Stimulated activated CD8-positive, alpha-beta memory T cell treated with anti-CD3 and anti-CD28 coated beads, Interleukin-4, amount 100 ng/mL, for 48 hours (primary cell): Measurements from ENCODE around the gene CRHR2.
"Not testable (repeated sequence)": the region's sequence is repeated elsewhere in the genome, so short reads cannot be mapped to it uniquely, and the experiment has no call there.

Experiments
- DNase-seq: peaks from one replicate; pipeline ENCODE4 v3.0.0-alpha.2; 2020

The CRHR2 gene

DNA sequence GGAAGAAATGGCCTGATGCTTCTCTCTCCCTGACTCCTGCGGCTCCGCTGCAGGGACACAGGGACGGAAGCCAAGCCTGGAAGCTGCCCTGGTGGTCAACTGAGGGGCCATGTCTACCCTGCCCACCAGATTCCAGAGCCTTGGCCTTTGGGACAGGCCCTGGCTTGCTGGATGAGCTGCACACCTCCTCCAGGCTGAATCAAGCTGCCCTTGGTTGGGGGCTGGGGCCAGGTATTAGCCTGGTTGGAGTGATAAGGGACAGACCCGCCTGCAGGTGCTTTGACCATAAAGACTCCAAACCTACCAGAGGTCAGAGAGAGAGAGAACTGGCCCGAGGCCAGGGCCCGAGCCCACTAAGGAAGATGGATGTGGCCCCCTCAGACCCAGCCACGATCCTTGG is 30.1 kb downstream of the CRHR2 start:
- DNase-seq, result no peak

DNA sequence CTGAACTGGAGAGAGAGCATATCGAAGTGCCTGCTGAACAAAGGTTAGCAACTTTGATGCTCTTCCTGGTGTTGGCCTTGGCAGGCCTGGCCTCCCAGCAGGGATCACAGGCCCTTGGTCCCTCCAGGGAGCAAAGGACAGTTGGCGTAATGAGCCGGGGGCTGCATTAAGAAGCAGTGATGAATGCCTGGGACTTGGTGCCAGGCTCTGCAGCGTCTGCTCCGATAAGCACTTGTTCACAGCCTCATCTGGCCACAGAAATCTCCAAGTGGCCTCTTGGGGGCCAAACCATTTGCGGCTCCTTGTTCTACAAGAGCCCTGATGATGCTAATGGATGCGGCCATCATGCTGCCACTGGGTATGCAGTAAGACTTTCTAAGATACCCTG is 31.8 kb downstream of the CRHR2 start:
- DNase-seq, result no peak

DNA sequence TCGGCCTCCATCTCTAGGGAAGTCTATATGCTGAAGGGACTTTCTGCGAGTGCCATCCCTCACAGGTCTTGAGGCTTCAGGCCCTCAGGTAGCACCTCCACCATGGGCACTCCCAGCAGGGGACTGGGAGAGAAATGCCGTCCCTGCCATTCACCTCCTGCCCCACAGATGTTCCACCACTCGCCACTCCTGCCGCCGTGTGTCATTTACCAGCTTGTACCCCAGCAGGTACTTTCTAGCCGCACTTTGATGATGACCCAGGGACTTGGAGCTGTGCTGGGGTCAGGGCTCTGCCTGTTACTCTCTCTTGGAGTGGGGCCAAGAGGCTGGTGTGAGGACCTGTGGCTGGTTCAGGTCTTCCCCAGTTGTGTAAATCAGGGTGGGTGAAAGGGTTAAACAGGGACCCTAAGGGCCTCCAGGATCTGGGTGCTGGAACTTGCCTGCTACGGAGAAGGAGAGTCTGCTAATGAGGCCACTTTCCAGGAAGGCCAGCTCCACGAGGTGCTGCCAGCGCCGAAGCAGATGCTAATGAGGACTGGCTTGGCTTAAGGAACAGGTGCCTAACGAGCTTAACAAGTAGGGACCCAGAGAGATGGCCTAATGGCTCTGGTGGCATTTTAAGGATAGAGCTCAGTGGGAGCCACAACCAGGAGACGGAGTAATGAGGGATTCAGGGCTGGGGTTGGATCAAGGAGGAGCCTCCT is 32.4 kb downstream of the CRHR2 start:
- DNase-seq, result no peak

DNA sequence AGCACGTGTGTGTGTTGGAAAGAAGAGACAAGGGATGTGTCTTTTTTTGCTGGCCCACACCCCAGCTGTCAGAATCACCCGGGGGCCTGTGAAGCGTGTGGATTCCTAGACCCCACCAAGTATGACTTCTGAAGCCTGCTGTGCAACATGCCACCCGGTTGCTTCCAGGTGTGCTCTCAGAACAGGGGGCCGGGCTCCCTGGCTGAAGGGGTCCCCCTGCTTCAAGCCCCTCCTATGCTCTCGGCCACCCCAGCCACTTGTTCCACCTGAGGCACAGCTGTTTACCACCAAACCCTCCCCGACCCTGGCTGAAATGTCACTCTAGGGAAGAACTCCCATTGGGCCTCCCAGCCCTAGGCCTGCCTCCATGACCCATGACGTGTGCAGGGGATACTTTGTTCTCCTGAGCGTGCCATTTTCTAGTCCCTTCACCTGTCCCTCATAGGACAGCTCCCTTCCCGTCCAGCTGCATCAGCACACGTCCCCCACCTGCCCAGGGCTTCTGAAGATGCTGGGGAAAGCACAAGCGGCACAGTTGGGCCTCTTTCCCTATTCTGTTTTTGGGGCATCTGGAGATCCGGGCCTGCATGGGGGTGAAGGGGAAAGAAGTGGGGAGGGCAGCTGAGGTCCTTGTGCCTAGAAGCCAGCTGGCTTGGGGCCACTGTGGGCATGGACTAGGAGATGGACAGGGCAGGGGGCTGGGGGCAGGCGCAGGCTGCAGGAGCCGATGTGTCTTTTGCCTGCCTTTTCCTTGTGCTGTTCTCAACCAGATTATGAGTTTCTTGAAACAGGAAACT is 33.3 kb downstream of the CRHR2 start:
- no peak for DNase-seq

DNA sequence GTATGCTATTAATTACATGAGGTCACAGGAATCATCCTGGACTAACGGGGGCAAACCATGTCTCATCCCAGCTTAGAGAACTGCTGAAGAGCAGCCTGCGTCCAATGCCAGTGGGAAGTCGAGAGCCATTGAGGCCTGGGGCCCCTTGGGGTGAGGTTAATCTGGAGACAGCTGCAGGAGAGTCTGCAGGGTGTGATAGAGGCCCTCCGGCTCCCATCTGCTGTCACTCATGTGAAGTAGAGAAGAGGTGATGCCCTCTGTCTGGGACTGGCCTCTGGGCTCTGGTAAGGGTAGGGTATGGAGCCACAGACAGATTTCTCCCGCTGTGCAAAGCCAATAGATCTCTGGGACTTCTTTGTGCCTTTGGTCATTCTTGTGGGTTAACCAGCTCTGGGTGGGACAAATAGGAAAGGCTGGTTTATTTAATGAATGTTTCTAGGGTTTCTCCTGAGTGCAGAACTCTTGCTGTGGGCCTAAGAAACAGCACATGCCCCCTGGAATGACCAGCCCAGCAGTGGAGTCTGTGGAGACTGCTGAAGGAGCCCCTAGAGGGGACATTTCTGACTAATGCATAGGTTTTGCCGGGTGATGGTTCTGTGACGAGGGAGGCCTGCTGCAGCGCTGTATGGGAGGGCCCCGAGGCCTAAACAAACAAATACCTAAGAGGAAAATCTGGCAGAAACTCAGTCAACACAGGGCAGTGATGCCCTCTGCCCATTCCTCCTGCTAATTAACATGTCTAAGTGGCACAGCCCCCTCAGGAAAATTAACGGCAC is 34.5 kb downstream of the CRHR2 start:
- DNase-seq, result no peak

DNA sequence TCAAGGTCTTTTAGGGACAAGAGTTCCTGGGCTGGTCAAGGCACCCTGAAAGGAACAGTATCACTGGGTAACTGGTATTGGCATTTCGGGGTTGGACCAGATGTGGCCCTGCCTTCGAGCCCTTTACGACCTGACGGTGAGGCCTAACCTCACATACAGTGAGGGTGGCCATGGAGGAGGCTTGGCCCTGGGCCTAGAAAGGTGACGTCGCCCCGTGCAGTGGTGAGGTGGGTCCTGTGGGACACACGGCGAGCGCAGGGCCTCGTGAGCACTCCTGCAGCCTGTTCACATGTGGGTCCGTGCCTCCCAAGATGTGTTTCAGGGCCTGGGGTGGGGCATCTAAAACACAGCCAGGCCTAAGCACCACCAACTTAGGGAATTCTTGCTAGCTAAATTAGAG is 36.1 kb downstream of the CRHR2 start:
- no peak for DNase-seq

DNA sequence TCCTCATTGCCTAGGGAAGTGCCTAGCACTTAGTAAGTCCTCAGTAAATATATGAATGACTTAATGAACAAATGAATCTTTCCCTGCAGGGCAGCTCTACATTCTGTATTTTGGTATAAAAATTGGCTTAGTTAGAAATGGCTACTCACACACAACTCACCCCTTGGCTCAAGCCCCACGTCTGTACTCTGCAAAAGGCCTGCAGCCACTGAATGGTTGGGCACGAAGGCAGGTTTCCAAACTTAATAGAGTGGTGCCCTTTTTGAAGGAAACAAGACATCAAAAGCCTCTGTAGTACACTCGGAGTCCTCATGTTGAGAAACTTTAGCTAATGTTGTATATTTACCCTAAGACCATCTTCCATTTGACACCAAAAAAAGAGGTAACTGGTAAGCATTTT is 36.6 kb downstream of the CRHR2 start:
- DNase-seq, result no peak

DNA sequence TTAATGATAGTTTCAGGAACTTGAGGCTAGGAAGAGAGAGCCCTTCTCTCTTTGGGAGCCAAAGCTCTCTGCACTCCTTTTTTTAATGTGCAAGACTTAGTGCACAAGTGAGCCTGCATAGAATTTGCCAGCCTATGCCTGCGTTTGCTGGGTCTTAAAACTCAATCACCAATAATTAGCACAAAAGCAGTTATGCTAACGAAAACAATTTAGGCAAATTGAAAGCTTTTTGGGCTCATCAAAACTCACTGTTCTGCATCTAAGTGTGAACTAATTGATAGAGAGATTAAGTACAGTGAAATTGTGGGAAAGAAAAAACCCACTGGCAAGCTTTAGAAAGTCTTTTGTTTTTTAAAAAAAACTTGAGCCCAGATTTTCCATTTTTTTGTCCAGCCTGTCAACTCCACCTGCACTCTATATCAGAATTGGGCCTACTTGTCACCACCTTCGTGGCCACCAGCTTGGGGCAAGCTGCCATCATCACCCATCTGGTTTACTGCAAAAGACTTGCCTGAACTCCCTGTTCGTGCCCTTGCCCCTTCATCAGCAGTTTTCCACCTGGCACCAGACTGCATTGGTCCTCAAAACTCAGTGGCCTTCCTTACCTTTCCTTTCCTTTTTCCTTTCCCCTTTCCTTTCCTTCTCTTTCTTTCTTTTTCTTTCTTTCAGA is 37.8 kb downstream of the CRHR2 start:
- DNase-seq, result no peak

DNA sequence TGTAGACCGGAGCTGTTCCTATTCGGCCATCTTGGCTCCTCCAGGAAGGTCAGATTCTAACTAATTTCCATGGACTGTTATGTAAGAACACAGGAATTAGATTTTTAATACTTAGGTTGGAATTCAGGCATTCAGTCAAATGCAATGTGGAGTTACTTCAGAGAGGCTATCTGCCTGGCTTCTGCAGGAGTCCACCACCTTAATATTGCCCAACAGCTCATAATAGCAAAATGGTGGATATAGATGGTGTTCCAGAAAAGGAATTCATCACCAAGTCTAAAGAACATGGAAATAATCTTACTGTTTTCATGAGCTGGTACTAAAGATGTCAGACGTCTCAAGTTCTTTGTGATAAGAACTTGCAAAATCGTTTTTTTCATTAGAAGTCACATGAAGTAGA is 39.5 kb downstream of the CRHR2 start:
- no peak for DNase-seq

DNA sequence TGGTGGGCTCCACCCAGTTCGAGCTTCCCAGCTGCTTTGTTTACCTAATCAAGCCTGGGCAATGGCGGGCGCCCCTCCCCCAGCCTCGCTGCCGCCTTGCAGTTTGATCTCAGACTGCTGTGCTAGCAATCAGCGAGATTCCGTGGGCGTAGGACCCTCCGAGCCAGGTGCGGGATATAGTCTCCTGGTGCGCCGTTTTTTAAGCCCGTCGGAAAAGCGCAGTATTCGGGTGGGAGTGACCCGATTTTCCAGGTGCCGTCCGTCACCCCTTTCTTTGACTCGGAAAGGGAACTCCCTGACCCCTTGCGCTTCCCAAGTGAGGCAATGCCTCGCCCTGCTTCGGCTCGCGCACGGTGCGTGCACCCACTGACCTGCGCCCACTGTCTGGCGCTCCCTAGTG is 39.9 kb downstream of the CRHR2 start:
- not testable (repeated sequence) for DNase-seq

DNA sequence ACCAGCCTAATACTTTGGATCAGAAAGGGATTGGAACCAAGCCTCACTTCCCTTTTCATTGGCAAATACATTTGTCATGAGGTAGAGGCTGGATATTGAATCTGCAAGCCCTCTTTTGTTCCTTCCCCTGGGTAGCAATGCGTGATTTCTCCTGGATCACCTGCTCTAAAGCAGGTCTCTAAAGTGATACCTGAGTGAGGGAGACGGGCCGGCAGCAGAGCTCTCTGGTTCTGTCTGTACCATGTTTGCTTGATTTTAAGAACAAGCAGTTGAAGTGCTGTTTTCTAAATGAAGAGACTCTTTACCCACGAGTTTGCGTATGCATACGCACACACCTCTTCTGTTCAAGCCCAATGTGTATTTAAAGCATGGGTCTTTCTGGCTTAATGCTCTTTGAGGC is 46.5 kb downstream of the CRHR2 start:
- DNase-seq, result no peak

DNA sequence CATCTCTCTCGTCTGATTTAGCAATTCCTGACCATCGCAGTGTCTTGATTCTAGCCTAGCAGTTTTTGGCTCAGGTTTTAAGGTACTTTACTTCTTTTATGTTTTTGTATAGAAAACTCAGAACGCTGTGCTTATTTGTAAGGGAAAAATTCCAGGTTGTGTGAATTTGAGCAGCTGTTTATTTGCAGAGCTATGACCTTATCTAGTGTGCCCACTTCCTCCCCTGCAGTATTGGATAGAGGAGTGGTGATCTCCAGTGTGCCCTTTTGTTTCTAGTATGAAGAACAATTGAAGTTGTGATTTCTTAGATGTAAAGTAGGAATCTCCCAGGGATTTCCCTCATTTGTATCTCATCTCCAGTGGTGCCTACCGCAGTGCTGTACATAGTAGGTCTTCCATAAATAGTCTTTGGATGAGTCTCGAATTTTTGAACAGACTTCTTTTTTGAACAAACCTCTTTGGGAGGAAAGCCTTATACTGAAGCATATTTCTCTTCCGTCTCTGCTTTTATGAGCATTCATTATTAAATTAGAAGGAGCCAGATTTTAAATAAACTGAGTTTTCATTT is 47.5 kb downstream of the CRHR2 start:
- no peak for DNase-seq

DNA sequence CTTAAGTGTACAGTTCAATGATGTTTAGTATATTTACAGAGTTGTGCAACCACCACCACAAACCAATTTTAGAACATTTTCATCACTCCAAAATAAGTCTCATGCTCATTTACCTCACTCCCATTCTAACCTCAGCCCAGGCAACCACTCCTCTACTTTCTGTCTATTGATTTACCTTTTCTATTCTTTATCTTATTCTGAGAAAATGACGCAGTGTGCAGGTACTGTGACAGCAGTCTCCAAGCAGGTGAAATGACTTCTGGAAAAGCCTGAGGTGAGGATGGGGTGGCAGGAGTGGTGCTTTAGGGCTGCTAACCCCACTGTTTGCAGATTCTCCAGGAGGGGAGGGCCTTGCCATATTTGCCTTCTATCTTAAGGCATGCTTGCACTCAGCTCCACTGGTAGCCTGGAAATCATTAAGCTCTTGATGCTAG is 48.0 kb downstream of the CRHR2 start:
- DNase-seq, result no peak

DNA sequence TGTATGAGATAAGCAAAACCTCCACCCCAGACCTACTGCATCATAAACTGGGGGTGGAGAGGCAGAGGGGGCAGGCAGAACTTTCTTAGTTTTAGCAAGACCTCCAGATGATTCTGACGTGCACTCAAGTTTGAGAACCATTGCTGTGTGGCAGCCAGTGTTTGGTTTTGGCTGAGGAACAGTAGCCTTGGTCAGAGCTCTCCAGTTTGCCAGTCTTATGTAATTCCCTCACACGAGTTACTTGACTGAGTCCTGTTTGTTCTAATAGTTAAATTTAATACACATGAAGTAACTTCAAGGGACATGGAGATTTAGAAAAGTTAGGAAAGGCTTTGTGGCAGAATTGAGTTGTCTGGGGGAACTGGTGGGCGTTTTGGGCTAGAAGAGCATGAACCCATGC is 49.0 kb downstream of the CRHR2 start:
- DNase-seq, result no peak

DNA sequence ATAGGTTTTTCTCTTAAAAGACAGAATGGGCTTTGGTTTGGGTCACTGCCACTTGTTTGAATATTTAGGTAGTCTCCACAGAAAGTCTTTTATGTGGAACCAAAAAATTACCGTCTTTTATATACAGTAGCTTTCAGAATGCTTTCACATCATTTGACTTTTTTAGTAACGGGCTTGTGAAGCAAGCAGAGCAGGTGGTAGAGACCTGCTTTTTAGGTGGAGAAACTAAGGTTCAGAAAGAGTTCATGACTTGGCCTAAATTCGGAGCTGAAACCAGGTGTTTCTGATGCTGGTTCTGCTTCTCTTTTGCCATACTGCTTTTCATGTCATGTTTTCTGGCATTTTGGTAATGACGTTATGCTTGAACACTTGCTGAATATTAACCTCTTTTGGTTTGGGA is 51.3 kb downstream of the CRHR2 start:
- no peak for DNase-seq

DNA sequence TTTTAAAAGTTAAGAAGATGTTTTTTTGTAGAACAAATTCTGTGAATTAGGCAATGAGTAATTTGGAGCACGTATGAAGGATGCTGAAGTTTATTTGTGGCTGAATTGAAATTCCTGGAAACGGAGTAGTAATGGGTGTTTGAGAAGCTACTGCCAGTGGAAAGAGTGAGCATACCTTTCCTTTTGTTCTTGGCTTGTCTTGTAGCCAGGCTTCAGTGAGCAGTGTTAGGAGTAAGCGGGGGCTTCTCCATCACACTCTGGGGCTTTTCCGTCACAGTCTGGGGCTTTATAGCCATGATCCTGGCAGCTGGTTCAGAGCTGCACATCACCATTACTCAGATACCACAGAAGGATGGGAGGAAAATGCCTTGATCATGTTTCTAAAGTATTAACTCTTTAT is 55.2 kb downstream of the CRHR2 start:
- DNase-seq, result no peak

DNA sequence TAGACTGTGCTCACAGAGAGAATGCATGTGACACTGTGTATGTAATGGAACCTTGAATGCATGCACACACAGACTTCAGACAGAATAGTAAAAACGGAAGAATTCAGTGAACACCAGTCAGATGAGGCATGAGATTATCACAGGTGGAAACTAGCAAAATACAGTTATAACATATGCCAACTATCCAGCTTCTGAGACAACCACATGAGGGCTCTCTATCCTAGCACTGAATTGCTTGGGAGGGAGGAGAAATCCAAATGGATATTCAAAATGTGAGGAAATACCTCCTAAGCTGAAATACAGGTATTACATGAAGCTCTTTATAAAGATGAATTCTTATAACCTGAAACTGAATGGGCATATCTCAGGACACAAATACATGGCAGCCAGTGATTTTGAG is 57.0 kb downstream of the CRHR2 start:
- DNase-seq, result no peak

DNA sequence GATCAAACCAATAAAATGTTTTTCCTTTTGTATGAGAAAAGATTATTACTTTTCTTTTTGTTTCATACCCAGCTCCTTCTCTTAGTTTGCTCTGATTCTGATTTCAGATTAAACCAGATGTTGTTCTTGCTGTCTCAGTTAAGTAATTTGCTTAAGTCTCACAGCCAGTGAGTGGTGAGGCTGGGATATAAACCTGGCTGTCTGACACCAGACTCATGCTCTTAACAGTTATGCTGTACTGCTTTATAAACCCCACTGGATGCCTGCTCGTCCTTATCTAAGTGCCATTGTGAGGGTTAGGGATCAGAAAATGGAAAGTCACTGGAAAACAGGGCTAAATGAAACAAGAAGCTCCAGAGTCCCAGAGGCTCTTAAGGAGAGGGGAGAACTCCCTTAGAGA is 63.3 kb downstream of the CRHR2 start:
- no peak for DNase-seq

DNA sequence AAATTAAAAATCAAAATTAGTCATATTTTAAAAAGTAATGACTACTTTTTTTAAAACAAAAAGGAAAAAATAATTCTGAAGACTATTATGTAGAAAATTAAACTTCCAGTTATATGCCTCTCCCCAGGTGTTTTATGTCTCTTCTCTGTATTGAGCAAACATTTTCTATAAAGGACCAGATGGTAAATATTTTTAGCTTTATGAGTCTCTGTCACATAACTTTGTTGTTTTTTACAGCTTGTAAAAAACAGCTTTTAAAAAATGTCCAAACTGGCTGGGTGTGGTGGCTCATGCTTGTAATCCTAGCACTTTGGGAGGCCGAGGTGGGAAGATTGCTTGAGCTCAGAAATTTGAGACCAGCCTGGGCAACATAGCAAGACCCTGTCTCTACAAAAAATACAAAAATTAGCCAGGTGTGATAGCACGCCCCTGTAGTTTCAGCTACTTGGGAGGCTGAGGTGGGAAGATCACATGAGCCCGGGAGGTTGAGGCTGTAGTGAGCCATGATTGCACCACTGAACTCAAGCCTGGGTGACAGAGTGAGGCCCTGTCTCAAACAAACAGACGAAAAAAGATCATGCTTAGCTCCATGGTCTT is 64.1 kb downstream of the CRHR2 start:
- DNase-seq, result no peak

DNA sequence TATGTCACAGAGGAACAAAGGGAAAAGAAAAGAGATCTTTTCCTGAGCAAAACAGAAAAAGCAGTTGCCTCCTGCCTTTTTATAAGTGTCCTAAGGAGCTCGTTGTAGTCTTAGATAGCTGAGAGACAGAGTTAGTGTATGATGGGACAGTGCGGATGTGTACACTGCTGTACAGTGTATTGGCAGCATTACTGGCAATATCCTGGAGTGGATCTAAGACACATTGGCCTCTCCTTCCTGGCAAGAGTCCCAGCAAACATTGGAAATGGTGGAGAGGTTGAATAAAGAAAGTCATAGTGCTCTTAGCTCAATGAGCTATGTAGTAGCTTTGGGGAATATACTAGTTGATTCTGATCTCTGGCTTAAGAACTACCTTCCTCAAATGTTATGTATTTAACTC is 64.9 kb downstream of the CRHR2 start:
- DNase-seq, result no peak

DNA sequence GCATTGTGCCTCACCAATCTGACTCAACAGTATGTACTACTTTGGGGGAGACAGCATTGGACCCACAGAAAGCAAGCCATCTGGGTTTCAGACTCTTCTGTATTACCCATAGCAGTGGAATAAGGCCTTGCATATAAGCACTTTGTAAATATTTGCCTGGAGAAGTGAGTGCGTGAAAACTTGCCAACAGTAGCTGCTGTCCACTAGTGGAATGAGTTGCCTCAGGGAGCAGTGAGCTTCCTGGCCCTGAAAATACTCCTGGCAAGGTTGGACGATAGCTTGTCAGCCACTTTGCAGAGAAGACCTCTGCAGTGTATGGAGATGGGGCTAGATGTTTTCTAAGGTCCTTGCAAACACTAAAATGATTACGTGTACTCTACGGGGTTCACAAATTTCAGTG is 65.9 kb downstream of the CRHR2 start:
- no peak for DNase-seq
